GM23338 (cell line): ENCODE results near the gene BARX1. TPM values are rescaled to one million over a fixed set of nuclear protein-coding genes. Genes with fewer than 3 reads are reported as not detected.

Experiments used
- ATAC-seq: fragments of 200-7000 bp; cut with Tn5 transposase; 3 replicates; pipeline ENCODE4 v1.9.1; 2020
- DNase-seq: peaks from one replicate; pipeline ENCODE4 v3.0.0-alpha.2; 2015; ENCODE audit warnings: low spot score
- H2AFZ ChIP-seq: fragments of 200-600 bp; sonication (generic); 2 replicates; pipeline ENCODE4 v1.8.0; 2016; ENCODE audit warnings: antibody characterized with exemption, mild to moderate bottlenecking, moderate library complexity
- H3F3A ChIP-seq: fragments of 200-600 bp; sonication (generic); replicated peaks from 2 replicates; pipeline ENCODE4 v1.8.0; 2017; ENCODE audit warnings: antibody characterized with exemption, mixed run types, low read depth
- H3K27ac ChIP-seq: fragments of 200-600 bp; sonication (generic); 2 replicates; pipeline ENCODE4 v1.6.1; 2016; ENCODE audit warnings: low read depth
- H3K27me3 ChIP-seq: fragments of 200-600 bp; sonication (generic); 2 replicates; pipeline ENCODE4 v1.8.0; 2016; ENCODE audit warnings: mild to moderate bottlenecking, mixed run types, moderate library complexity; ENCODE audit not compliant: insufficient read depth
- H3K36me3 ChIP-seq: fragments of 200-600 bp; sonication (generic); 2 replicates; pipeline ENCODE4 v1.8.0; 2016; ENCODE audit warnings: mild to moderate bottlenecking; ENCODE audit not compliant: insufficient read depth
- H3K4me1 ChIP-seq: fragments of 200-600 bp; sonication (generic); 2 replicates; pipeline ENCODE4 v1.8.0; 2016; ENCODE audit warnings: mild to moderate bottlenecking, moderate library complexity; ENCODE audit not compliant: insufficient read depth
- H3K4me2 ChIP-seq: fragments of 200-600 bp; sonication (generic); 2 replicates; pipeline ENCODE4 v1.7.1; 2017; ENCODE audit warnings: mixed run types
- H3K4me3 ChIP-seq: fragments of 200-600 bp; sonication (generic); 2 replicates; pipeline ENCODE4 v1.6.1; 2016; ENCODE audit warnings: mixed run types
- H3K79me2 ChIP-seq: fragments of 200-600 bp; sonication (generic); replicated peaks from 2 replicates; pipeline ENCODE4 v1.8.0; 2017; ENCODE audit warnings: mild to moderate bottlenecking; ENCODE audit not compliant: insufficient read depth
- H3K9me2 ChIP-seq: fragments of 200-600 bp; sonication (generic); 2 replicates; pipeline ENCODE4 v1.8.0; 2017; ENCODE audit not compliant: insufficient read depth
- H4K20me1 ChIP-seq: fragments of 200-600 bp; sonication (generic); replicated peaks from 2 replicates; pipeline ENCODE4 v1.8.0; 2017; ENCODE audit warnings: mild to moderate bottlenecking; ENCODE audit not compliant: insufficient read depth
- H3K27ac Mint-ChIP-seq: 2 replicates; pipeline ENCODE4 v1.8.0; 2020; ENCODE audit warnings: inconsistent platforms, mild to moderate bottlenecking, moderate library complexity, mixed read lengths
- H3K27me3 Mint-ChIP-seq: 3 replicates; pipeline ENCODE4 v1.8.0; 2022; ENCODE audit warnings: low read depth, mild to moderate bottlenecking, moderate library complexity, mixed read lengths, inconsistent platforms; ENCODE audit not compliant: insufficient read depth, poor library complexity
- H3K36me3 Mint-ChIP-seq: 3 replicates; pipeline ENCODE4 v1.8.0; 2021; ENCODE audit warnings: low read depth, mild to moderate bottlenecking, inconsistent platforms, moderate library complexity, mixed read lengths
- H3K4me1 Mint-ChIP-seq: 3 replicates; pipeline ENCODE4 v1.8.0; 2020; ENCODE audit warnings: mild to moderate bottlenecking, inconsistent platforms, mixed read lengths
- H3K4me3 Mint-ChIP-seq: 3 replicates; pipeline ENCODE4 v1.8.0; 2021; ENCODE audit warnings: moderate library complexity, mild to moderate bottlenecking, inconsistent platforms, mixed read lengths
- H3K9me3 Mint-ChIP-seq: 3 replicates; pipeline ENCODE4 v1.8.0; 2020; ENCODE audit warnings: moderate library complexity, mild to moderate bottlenecking, inconsistent platforms, mixed read lengths
- CREB1 ChIP-seq: fragments of 250-450 bp; sonication (Bioruptor Pico); IDR thresholded peaks from 2 replicates; pipeline ENCODE4 v1.5.0; 2020; ENCODE audit warnings: low read depth, mild to moderate bottlenecking, moderate library complexity
- ETS1 ChIP-seq: IDR thresholded peaks from 2 replicates; pipeline ENCODE4 v1.6.1; 2016; ENCODE audit warnings: antibody characterized with exemption
- EZH2 ChIP-seq: fragments of 200-600 bp; sonication (generic); IDR thresholded peaks from one replicate; pipeline ENCODE4 v1.8.0; 2017; ENCODE audit warnings: antibody characterized with exemption, mild to moderate bottlenecking, low read depth; ENCODE audit not compliant: unreplicated experiment
- EZH2phosphoT487 ChIP-seq: fragments of 200-600 bp; sonication (generic); IDR thresholded peaks from one replicate; pipeline ENCODE4 v1.8.1; 2018; ENCODE audit warnings: antibody characterized with exemption; ENCODE audit not compliant: unreplicated experiment
- JUNB ChIP-seq: IDR thresholded peaks from one replicate; pipeline ENCODE4 v1.6.1; 2016; ENCODE audit warnings: antibody characterized with exemption; ENCODE audit not compliant: unreplicated experiment
- NANOG ChIP-seq: IDR thresholded peaks from 2 replicates; pipeline ENCODE4 v1.6.1; 2016; ENCODE audit warnings: antibody characterized with exemption, borderline replicate concordance
- POLR2AphosphoS5 ChIP-seq: IDR thresholded peaks from 2 replicates; pipeline ENCODE4 v1.6.1; 2016; ENCODE audit warnings: antibody characterized with exemption, low read depth
- REST ChIP-seq: IDR thresholded peaks from one replicate; pipeline ENCODE4 v1.6.1; 2018; ENCODE audit warnings: antibody characterized with exemption; ENCODE audit not compliant: unreplicated experiment
- ZNF114 ChIP-seq: fragments of 250-450 bp; sonication (Bioruptor Pico); IDR thresholded peaks from 2 replicates; pipeline ENCODE4 v1.5.0; 2020; ENCODE audit warnings: mild to moderate bottlenecking, moderate library complexity
- ZNF462 ChIP-seq: fragments of 250-450 bp; sonication (Bioruptor Pico); IDR thresholded peaks from 2 replicates; pipeline ENCODE4 v1.5.0; 2020; ENCODE audit warnings: mild to moderate bottlenecking, moderate library complexity
- polyA plus RNA-seq: library from polyadenylated mRNA; unstranded; fragments of >200 nt; fragmentation: Nextera tagmentation; extraction: Ambion mirVana; gene quantifications from 2 replicates; pipeline ENCODE4 v1.2.1, GENCODE V29; 2016
- total RNA-seq: library from RNA; depleted of rRNA; stranded (reverse); fragments of >200 nt; shearing (Covaris generic); gene quantifications from 2 replicates; pipeline ENCODE4 v1.2.3, GENCODE V29; 2014

Gene BARX1
- total and polyA plus RNA-seq, 2 experiments from 2014 or later, result 0.87 to 1.6 TPM

GRCh38 chr9:93905473-93906133 is 49.6 kb downstream of the BARX1 start (continued):
- no peak for TF ChIP-seq ZNF462 (CRISPR knock-in tag)
- TF ChIP-seq EZH2phosphoT487, result no peak

- no peaks in the 10 kb centered on the region for H3K36me3 ChIP-seq
- peaks cover 2% of the 10 kb centered on the region; the same call in 1 of the 3 replicates for H3K4me1 Mint-ChIP-seq
- no peak overlapping the region for H3K27ac Mint-ChIP-seq
- H3K27ac ChIP-seq, result no peak overlapping the region
- H3K4me3 Mint-ChIP-seq, result no peak overlapping the region
- peaks cover 19% of the 10 kb centered on the region for H3K27me3 Mint-ChIP-seq
- H4K20me1 ChIP-seq, result no peaks in the 10 kb centered on the region
- no peak for TF ChIP-seq EZH2phosphoT487
- no peak for TF ChIP-seq ETS1
- no peak for TF ChIP-seq POLR2AphosphoS5
- no peak for TF ChIP-seq JUNB
- no peak for TF ChIP-seq CREB1 (CRISPR knock-in tag)
- no peak for TF ChIP-seq NANOG
- no peak for TF ChIP-seq EZH2
- no peak for TF ChIP-seq ZNF114 (CRISPR knock-in tag)
- TF ChIP-seq REST, result no peak
- no peaks in the 10 kb centered on the region; the same call in 2 of the 3 replicates for H3K36me3 Mint-ChIP-seq
- H3K79me2 ChIP-seq, result no peaks in the 10 kb centered on the region
- H3F3A ChIP-seq, result no peaks in the 10 kb centered on the region
- no peaks in the 10 kb centered on the region for H3K4me1 ChIP-seq
- no peak overlapping the region for H3K4me2 ChIP-seq
- no peaks in the 10 kb centered on the region for H3K27me3 ChIP-seq
- no peaks in the 10 kb centered on the region for H3K9me2 ChIP-seq
- ATAC-seq (no peak), DNase-seq (no peak)
- no peak overlapping the region for H2AFZ ChIP-seq
- H3K9me3 Mint-ChIP-seq, result peaks cover 10% of the 10 kb centered on the region
- no peak overlapping the region for H3K4me3 ChIP-seq
Measured at GRCh38 chr9:93904649-93905472, 50.3 kb downstream of the BARX1 start.
